Ascending aorta (tissue), 2 donors: Measurements from ENCODE around the gene FABP3. TPM values are rescaled to one million over a fixed set of nuclear protein-coding genes. Genes with fewer than 3 reads are reported as not detected.

Experiments used
- DNase-seq, 2 donors: peaks; one replicate each; pipeline ENCODE4 v3.0.0-alpha.2; 2019; ENCODE audit warnings: low spot score in 2 of 2
- H3K27ac ChIP-seq, 2 donors: fragments of 200-600 bp; sonication (generic); one replicate each; pipeline ENCODE4 v1.5.1; 2016 to 2017; ENCODE audit warnings: mild to moderate bottlenecking in 1 of 2
- H3K27me3 ChIP-seq: fragments of 200-600 bp; sonication (generic); one replicate; pipeline ENCODE4 v1.5.1; 2017
- H3K36me3 ChIP-seq, 2 donors: fragments of 200-600 bp; sonication (generic); one replicate each; pipeline ENCODE4 v1.5.1; 2016
- H3K4me1 ChIP-seq, 2 donors: fragments of 200-600 bp; sonication (generic); one replicate each; pipeline ENCODE4 v1.5.1; 2016 to 2017; ENCODE audit warnings: mild to moderate bottlenecking in 1 of 2
- H3K4me3 ChIP-seq, 2 donors: fragments of 200-600 bp; sonication (generic); one replicate each; pipeline ENCODE4 v1.5.1; 2016 to 2017; ENCODE audit warnings: mild to moderate bottlenecking in 1 of 2
- H3K9me3 ChIP-seq, 2 donors: fragments of 200-600 bp; sonication (generic); one replicate each; pipeline ENCODE4 v1.5.1; 2016
- CTCF ChIP-seq, 3 experiments: fragments of 200-600 bp in 2 of 3; fragments of 450-650 bp in 1 of 3; sonication (generic) in 2 of 3; IDR thresholded peaks; one replicate each; pipeline ENCODE4 v1.5.1; 2016 to 2019; ENCODE audit warnings: antibody characterized with exemption in 3 of 3, mild to moderate bottlenecking in 1 of 3, moderate library complexity in 1 of 3
- intact Hi-C: fragments of 100-400 bp; cut with DNase I; formaldehyde crosslinking; loops from one replicate; pipeline ENCODE4 v1.15.1; 2023
- total RNA-seq: library from RNA; depleted of rRNA; stranded (reverse); fragments of >200 nt; gene quantifications from one replicate; pipeline ENCODE4 v1.1.0, GENCODE V29; 2016

The FABP3 gene
- total RNA-seq, 1 donor from 2014 or later, result 24.2 TPM

GRCh38 chr1:31380181-31380580 lies 7.3 kb upstream of the FABP3 start:
- Histone ChIP-seq H3K36me3 (no peaks in the 10 kb centered on the region), H3K4me3 (no peak overlapping the region), H3K9me3 (no peaks in the 10 kb centered on the region), H3K4me1 (peaks cover 0 to 8% of the 10 kb centered on the region in 2 donors), H3K27ac (no peak overlapping the region), H3K27me3 (no peaks in the 10 kb centered on the region)
- no peak for DNase-seq
- intact Hi-C loops, result no loop called here
- no peak for TF ChIP-seq CTCF (IDR thresholded peaks at IDR 0.05)

DNA sequence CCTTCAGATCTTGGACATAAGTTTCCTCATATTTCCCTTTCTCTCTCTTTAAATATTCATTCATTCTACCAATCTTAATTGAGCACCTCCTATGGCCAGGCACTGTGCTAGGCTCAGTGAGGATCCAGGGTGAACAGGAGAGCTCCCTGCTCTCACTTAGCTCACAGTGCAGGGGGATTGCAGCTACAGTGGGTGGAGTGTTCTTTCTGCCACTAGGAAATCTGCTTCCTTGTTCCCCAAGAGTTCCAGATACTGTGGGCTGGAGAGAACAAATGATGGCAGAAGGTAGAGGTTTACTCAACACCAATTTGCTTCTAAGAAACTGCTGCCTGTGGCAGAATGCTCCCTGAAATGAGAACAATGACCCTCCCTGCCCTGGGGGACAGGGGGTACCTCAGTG lies 5.1 kb upstream of the FABP3 start:
- H3K36me3 ChIP-seq, result no peaks in the 10 kb centered on the region
- no peaks in the 10 kb centered on the region for H3K9me3 ChIP-seq
- H3K27ac ChIP-seq, result no peak overlapping the region
- DNase-seq, result no peak
- peaks cover 9 to 21% of the 10 kb centered on the region in 2 donors for H3K4me1 ChIP-seq
- TF ChIP-seq CTCF (IDR thresholded peaks at IDR 0.05), result no peak
- no peaks in the 10 kb centered on the region for H3K27me3 ChIP-seq
- no peak overlapping the region for H3K4me3 ChIP-seq
- intact Hi-C loops, result no loop called here

DNA sequence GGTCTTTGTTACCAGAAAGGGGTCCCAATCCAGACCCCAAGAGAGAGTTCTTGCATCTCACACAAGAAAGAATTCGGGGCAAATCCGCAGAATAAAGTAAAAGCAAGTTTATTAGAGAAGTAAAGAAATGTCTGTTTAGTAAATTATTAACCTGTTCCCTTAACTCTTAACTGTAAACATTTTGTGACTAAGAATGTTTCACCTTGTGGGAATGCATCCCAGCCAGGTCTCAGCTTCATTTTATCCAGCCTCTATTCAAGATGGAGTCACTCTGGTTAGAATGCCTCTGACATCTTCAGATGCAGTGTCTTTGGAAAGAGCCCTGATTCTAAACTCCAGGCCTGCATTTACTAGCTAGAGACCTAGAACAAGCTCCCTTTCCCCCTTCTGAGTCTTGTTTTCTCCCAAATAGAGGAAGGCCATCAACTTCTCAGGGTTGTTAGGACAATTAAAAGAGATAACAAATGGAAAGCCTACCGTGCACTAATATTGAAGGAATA lies 4.5 kb upstream of the FABP3 start:
- TF ChIP-seq CTCF (IDR thresholded peaks at IDR 0.05), result no peak
- no peaks in the 10 kb centered on the region for H3K9me3 ChIP-seq
- H3K36me3 ChIP-seq, result no peaks in the 10 kb centered on the region
- intact Hi-C loops, result no loop called here
- peaks cover 9 to 25% of the 10 kb centered on the region in 2 donors for H3K4me1 ChIP-seq
- DNase-seq, result no peak
- H3K27ac ChIP-seq, result no peak overlapping the region
- H3K4me3 ChIP-seq, result no peak overlapping the region
- no peaks in the 10 kb centered on the region for H3K27me3 ChIP-seq

DNA sequence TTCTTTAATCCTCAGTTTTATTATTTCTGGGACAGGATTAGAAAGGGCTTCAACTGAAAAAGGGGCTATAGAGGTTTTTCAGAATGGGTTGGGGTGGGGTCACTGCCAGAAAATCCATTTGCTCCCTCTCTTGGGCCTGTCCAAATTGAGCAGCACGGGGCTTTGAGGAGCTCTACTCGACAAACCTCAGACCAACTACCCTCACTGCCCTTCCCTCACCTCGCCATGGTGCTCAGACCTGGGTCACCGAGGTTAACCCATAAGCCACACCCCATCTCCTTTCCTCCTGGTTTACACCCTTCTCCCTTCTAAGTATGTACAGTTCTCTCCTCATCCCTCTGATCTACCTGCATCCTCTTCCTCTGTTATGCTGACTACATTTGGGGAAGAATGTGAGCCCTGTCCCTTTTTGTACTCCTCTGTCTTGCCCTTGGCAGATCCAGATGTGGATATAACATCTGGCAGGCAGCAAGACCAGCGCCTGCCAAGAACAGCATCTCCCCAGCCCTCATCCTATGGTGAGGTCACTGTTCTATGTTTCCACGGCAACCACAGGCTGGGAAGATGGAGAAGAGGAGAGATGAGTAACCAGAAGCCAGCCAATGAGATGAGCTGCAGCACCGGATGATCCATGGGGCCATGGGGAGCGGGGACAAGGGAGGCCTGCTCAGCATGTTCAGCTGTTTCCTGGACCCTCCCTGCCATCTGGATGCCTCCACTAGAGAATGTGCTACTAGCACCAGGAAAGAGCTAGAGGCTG lies 3.7 kb upstream of the FABP3 start:
- no peak overlapping the region for H3K4me3 ChIP-seq
- no peaks in the 10 kb centered on the region for H3K36me3 ChIP-seq
- intact Hi-C loops, result no loop called here
- peak in 1 of 2 donors; percentile 66 for DNase-seq
- H3K4me1 ChIP-seq, result peaks cover 9 to 28% of the 10 kb centered on the region in 2 donors
- TF ChIP-seq CTCF (IDR thresholded peaks at IDR 0.05), result no peak
- H3K9me3 ChIP-seq, result no peaks in the 10 kb centered on the region
- no peaks in the 10 kb centered on the region for H3K27me3 ChIP-seq
- no peak overlapping the region for H3K27ac ChIP-seq

DNA sequence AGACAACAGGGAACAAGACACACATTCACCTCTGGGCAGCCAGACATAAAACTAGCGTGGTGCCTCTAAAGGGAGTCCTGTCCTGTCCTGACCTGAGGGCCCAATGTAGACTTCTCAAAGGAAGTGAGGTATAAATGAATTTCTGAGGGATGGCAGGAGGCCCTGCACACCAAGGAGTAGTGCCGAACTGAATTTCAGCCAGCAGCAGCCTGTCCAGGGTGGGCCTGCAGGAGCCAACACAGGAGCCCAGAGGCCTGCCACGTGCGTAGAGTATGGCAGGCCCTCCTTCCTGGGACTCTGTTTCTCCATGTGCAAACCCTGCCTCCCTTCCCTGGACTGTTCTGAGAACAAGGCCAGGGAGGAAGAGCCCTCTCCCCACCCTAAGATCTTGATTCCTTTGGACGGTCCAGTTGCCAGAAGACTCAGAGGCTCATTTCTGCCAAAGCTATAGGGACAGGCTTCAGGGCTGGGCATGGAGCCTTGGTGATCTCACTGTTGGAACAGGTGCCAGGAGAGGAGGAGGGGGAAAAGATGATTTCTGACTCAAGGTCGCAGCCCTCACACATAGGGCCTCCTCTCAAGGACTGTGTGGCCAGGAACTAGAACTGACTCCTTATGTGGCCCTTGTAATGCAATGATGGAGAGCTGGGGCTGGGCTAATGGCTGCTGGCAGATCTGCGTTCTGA lies 1.8 kb upstream of the FABP3 start:
- Histone ChIP-seq H3K27ac (peak overlapping the region; percentile 90 to 95), H3K36me3 (no peaks in the 10 kb centered on the region), H3K4me3 (peak overlapping the region in 1 of 2 donors; percentile 72), H3K9me3 (no peaks in the 10 kb centered on the region), H3K27me3 (no peaks in the 10 kb centered on the region), H3K4me1 (peaks cover 9 to 36% of the 10 kb centered on the region in 2 donors)
- peak in 1 of 2 donors; percentile 84 for DNase-seq
- TF ChIP-seq CTCF (IDR thresholded peaks at IDR 0.05), result no peak
- intact Hi-C loops, result no loop called here
